ENCODE data around the gene TMEM205.
A peak's percentile ranks its signal among the peaks of the same experiment; 100 is the strongest.

TMEM205 gene

GRCh38 chr19:11346104-11346940 is at the start of gene TMEM205, which contains the start of gene CCDC159:
TMEM205 (minus strand) TSS chr19:11346268; CDS start chr19:11345619, 649 bp downstream.
CCDC159 (plus strand) TSS chr19:11346519; CDS start chr19:11346607, 88 bp downstream.
- H3K4me3 ChIP-seq (replicated peaks; ENCODE audit: low read depth, low read length): peak within 1 kb of the TSS; percentile 85
- no peak for TF ChIP-seq CTCF (IDR thresholded peaks at IDR 0.05; ENCODE audit: low read length, missing control alignments)
- DNase-seq (ENCODE audit: low read depth): peak; percentile 99

GRCh38 chr19:11390933-11391680 is 45.0 kb upstream of the TMEM205 start:
- DNase-seq (ENCODE audit: low read depth): no peak

GRCh38 chr19:11390359-11390758 is 44.3 kb upstream of the TMEM205 start:
- no peak for TF ChIP-seq CTCF (IDR thresholded peaks at IDR 0.05; ENCODE audit: low read length, missing control alignments)
- H3K4me3 ChIP-seq (replicated peaks; ENCODE audit: low read depth, low read length): no peak overlapping the region
- DNase-seq (ENCODE audit: low read depth): no peak

More at GRCh38 chr19:11390933-11391680, 45.0 kb upstream of the TMEM205 start:
- no peak for TF ChIP-seq CTCF (IDR thresholded peaks at IDR 0.05; ENCODE audit: low read length, missing control alignments)
- no peak overlapping the region for H3K4me3 ChIP-seq (replicated peaks; ENCODE audit: low read depth, low read length)

- no peak for DNase-seq (ENCODE audit: low read depth)
- TF ChIP-seq CTCF (IDR thresholded peaks at IDR 0.05; ENCODE audit: low read length, missing control alignments): no peak
- H3K4me3 ChIP-seq (replicated peaks; ENCODE audit: low read depth, low read length): no peak overlapping the region
These were observed 41.3 kb upstream of the TMEM205 start for GRCh38 chr19:11387162-11388034.

- no peak overlapping the region for H3K4me3 ChIP-seq (replicated peaks; ENCODE audit: low read depth, low read length)
- no peak for TF ChIP-seq CTCF (IDR thresholded peaks at IDR 0.05; ENCODE audit: low read length, missing control alignments)
- no peak for DNase-seq (ENCODE audit: low read depth)
These were observed 38.7 kb upstream of the TMEM205 start for GRCh38 chr19:11384778-11385129.

- peak overlapping the region; percentile 65 for H3K4me3 ChIP-seq (replicated peaks; ENCODE audit: low read depth, low read length)
- no peak for TF ChIP-seq CTCF (IDR thresholded peaks at IDR 0.05; ENCODE audit: low read length, missing control alignments)
- no peak for DNase-seq (ENCODE audit: low read depth)
These were observed 37.6 kb upstream of the TMEM205 start for GRCh38 chr19:11383706-11384048.
